Amygdala (tissue), 56 donors: ENCODE results near the gene TLR10.
"Not testable (repeated sequence)": the region's sequence is repeated elsewhere in the genome, so short reads cannot be mapped to it uniquely, and the experiment has no call there.

ENCODE experiments used
- DNase-seq, 56 donors: peaks; one replicate each; lab custom pipeline; 2025; lab: John Stamatoyannopoulos, UW

Gene TLR10

GRCh38 chr4:38782452-38783108 is at the start of gene TLR10:
TSS of gene TLR10 (minus strand) at chr4:38782990. CDS start at chr4:38775590, 7,400 bp downstream.
- peak in 17 of 56 donors; percentile 6 to 68 (median 18) for DNase-seq

- DNase-seq, result no peak
Measured at GRCh38 chr4:38832206-38832605, 49.4 kb upstream of the TLR10 start.

- DNase-seq, result no peak
Measured at GRCh38 chr4:38831653-38832052, 48.9 kb upstream of the TLR10 start.

GRCh38 chr4:38829237-38829636 is 46.4 kb upstream of the TLR10 start:
- DNase-seq, result no peak

GRCh38 chr4:38823766-38824165 is 41.0 kb upstream of the TLR10 start:
- no peak for DNase-seq

GRCh38 chr4:38822748-38823303 is 40.0 kb upstream of the TLR10 start:
- no peak for DNase-seq

GRCh38 chr4:38821739-38822138 is 38.9 kb upstream of the TLR10 start:
- DNase-seq, result no peak

GRCh38 chr4:38820329-38821061 is 37.7 kb upstream of the TLR10 start:
- no peak for DNase-seq

- no peak for DNase-seq
Measured at GRCh38 chr4:38819569-38819968, 36.8 kb upstream of the TLR10 start.

- no peak for DNase-seq
Measured at GRCh38 chr4:38818441-38818976, 35.7 kb upstream of the TLR10 start.

- no peak for DNase-seq
Measured at GRCh38 chr4:38815885-38816782, 33.3 kb upstream of the TLR10 start.

GRCh38 chr4:38814386-38814785 is 31.6 kb upstream of the TLR10 start:
- no peak for DNase-seq

- DNase-seq, result no peak
Measured at GRCh38 chr4:38811297-38811696, 28.5 kb upstream of the TLR10 start.

GRCh38 chr4:38807462-38807861 is 24.7 kb upstream of the TLR10 start:
- not testable (repeated sequence) for DNase-seq

GRCh38 chr4:38806251-38806650 is 23.5 kb upstream of the TLR10 start:
- not testable (repeated sequence) for DNase-seq

- DNase-seq, result peak in 10 of 56 donors; percentile 1 to 55 (median 9)
Measured at GRCh38 chr4:38805530-38806145, 22.8 kb upstream of the TLR10 start.

- peak in 2 of 56 donors; percentile 0 to 21 for DNase-seq
Measured at GRCh38 chr4:38804654-38805295, 22.0 kb upstream of the TLR10 start, which contains the start of gene TLR1. TSS of gene TLR1 (minus strand) at chr4:38804791. CDS start at chr4:38798831, 5,960 bp downstream.

- DNase-seq, result peak in 1 of 56 donors; percentile 17
Measured at GRCh38 chr4:38803833-38804653, 21.3 kb upstream of the TLR10 start.
